ENCODE results near the gene MS4A15. TPM values are rescaled to one million over a fixed set of nuclear protein-coding genes. Genes with fewer than 3 reads are reported as not detected.

MS4A15 gene
- total RNA-seq, 4 donors from 2014 or later, result not detected

- DNase-seq (ENCODE audit: low spot score in 2 of 2), result no peak
- 34 to 44% methylated on average over 9 of the region's 9 CpGs for WGBS, 2 donors
- TF ChIP-seq CTCF (IDR thresholded peaks at IDR 0.05) (no peak), POLR2A (IDR thresholded peaks at IDR 0.05) (no peak)
- intact Hi-C loops (cut with DNase I; ENCODE audit: low total_unique reads), result no loop called here
- no peak within 1 kb of the TSS for H3K4me3 ChIP-seq (ENCODE audit: low read depth, poor library complexity, severe bottlenecking)
Measured at GRCh38 chr11:60785136-60785535, 28.5 kb downstream of the MS4A15 start, which contains the start of gene MS4A10. TSS of gene MS4A10 (plus strand) at chr11:60785333. CDS start at chr11:60790336, 5,003 bp downstream.

- DNase-seq (ENCODE audit: low spot score in 2 of 2), result no peak
- intact Hi-C loops (cut with DNase I; ENCODE audit: low total_unique reads), result no loop called here
- WGBS, 2 donors, result 39 to 40% methylated on average over 8 of the region's 8 CpGs
Measured at GRCh38 chr11:60785806-60786361, 29.2 kb downstream of the MS4A15 start.

GRCh38 chr11:60786811-60787567, 30.3 kb downstream of the MS4A15 start:
- intact Hi-C loops (cut with DNase I; ENCODE audit: low total_unique reads), result no loop called here

More at GRCh38 chr11:60785806-60786361, 29.2 kb downstream of the MS4A15 start:
- TF ChIP-seq POLR2A (IDR thresholded peaks at IDR 0.05) (no peak), CTCF (IDR thresholded peaks at IDR 0.05) (no peak)
- H3K4me3 ChIP-seq (ENCODE audit: low read depth, poor library complexity, severe bottlenecking), result no peak overlapping the region

GRCh38 chr11:60788401-60789125, 31.9 kb downstream of the MS4A15 start:
- TF ChIP-seq CTCF (IDR thresholded peaks at IDR 0.05) (no peak), POLR2A (IDR thresholded peaks at IDR 0.05) (no peak)
- no peak overlapping the region for H3K4me3 ChIP-seq (ENCODE audit: low read depth, poor library complexity, severe bottlenecking)
- 75 to 89% methylated on average over 5 to 7 of the region's 7 CpGs for WGBS, 2 donors
- no peak for DNase-seq (ENCODE audit: low spot score in 2 of 2)
- intact Hi-C loops (cut with DNase I; ENCODE audit: low total_unique reads), result no loop called here

More at GRCh38 chr11:60786811-60787567, 30.3 kb downstream of the MS4A15 start:
- no peak overlapping the region for H3K4me3 ChIP-seq (ENCODE audit: low read depth, poor library complexity, severe bottlenecking)
- DNase-seq (ENCODE audit: low spot score in 2 of 2), result no peak
- WGBS, 2 donors, result 61 to 67% methylated on average over 14 to 15 of the region's 15 CpGs
- no peak for TF ChIP-seq POLR2A (IDR thresholded peaks at IDR 0.05)

GRCh38 chr11:60790726-60791125, 34.1 kb downstream of the MS4A15 start:
- TF ChIP-seq CTCF (IDR thresholded peaks at IDR 0.05) (no peak), POLR2A (IDR thresholded peaks at IDR 0.05) (no peak)
- intact Hi-C loops (cut with DNase I; ENCODE audit: low total_unique reads), result no loop called here
- DNase-seq (ENCODE audit: low spot score in 2 of 2), result no peak
- no peak overlapping the region for H3K4me3 ChIP-seq (ENCODE audit: low read depth, poor library complexity, severe bottlenecking)
- 92 to 93% methylated on average over 3 of the region's 3 CpGs for WGBS, 2 donors
